ENCODE data around the gene ADRB2.

- TF ChIP-seq, protein P1, sequence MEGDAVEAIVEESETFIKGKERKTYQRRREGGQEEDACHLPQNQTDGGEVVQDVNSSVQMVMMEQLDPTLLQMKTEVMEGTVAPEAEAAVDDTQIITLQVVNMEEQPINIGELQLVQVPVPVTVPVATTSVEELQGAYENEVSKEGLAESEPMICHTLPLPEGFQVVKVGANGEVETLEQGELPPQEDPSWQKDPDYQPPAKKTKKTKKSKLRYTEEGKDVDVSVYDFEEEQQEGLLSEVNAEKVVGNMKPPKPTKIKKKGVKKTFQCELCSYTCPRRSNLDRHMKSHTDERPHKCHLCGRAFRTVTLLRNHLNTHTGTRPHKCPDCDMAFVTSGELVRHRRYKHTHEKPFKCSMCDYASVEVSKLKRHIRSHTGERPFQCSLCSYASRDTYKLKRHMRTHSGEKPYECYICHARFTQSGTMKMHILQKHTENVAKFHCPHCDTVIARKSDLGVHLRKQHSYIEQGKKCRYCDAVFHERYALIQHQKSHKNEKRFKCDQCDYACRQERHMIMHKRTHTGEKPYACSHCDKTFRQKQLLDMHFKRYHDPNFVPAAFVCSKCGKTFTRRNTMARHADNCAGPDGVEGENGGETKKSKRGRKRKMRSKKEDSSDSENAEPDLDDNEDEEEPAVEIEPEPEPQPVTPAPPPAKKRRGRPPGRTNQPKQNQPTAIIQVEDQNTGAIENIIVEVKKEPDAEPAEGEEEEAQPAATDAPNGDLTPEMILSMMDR (IDR thresholded peaks at IDR 0.05): no peak
- no peak for TF ChIP-seq EP300 (IDR thresholded peaks at IDR 0.05)
- TF ChIP-seq POLR2A (IDR thresholded peaks at IDR 0.05): no peak
- no peak for TF ChIP-seq POLR2AphosphoS5 (IDR thresholded peaks at IDR 0.05)
Measured at GRCh38 chr5:148807851-148808250, 18.6 kb upstream of the ADRB2 start.

Measured in gastroesophageal sphincter (tissue), 3 donors.